ENCODE data around the gene DPH1.

The DPH1 gene

DNA sequence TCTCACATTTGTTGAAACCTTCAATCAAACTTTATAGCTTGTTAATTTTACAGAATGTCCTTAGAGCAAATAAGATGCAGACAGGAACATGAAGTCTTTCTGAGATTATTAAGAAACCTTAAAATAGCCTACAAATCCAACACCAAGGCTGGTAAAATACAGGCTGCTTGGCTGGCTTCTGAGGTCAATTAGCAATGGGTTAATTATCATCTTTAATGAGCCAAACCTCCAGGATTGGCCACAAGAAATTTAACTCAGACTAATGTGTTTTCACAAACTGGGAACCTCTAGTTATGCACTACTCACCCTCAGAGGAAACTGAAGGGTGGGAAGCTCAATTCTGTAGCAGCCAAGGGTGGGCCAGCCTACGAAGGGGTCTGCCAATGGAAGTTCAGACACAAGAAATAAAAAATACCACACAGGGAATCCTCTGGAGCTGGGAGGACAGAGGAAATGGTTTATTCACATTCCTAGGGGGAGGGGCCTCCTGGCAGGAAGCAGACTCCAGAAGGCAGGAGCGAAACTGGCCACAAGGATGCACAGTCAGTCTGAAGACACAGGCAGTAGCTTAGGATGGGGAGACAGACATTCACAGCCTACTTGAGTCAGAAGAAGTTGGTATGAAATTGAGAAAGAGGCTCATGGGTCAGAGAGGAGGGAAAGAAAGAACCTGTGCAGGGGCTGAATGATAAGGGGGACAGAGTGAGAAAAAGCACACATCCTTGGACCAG is 61.0 kb downstream of the DPH1 start:
- no peaks in the 10 kb centered on the region for H3K27me3 ChIP-seq (replicated peaks; ENCODE audit: control insufficient read depth, insufficient read depth, low read length, poor library complexity, severe bottlenecking)
- H3K4me3 ChIP-seq (ENCODE audit: insufficient read depth, low read depth, low read length, poor library complexity, severe bottlenecking), result no peak overlapping the region
- peaks cover 29% of the 10 kb centered on the region for H3K4me1 ChIP-seq (ENCODE audit: control insufficient read depth, insufficient read depth, low read length, poor library complexity, severe bottlenecking)
- H3K27ac ChIP-seq (ENCODE audit: insufficient read depth, low read length, poor library complexity, severe bottlenecking), result no peak overlapping the region
- H3K9me3 ChIP-seq (ENCODE audit: control insufficient read depth, low read length), result no peaks in the 10 kb centered on the region
- peaks cover 2% of the 10 kb centered on the region for H3K36me3 ChIP-seq (ENCODE audit: control insufficient read depth, insufficient read depth, low read length)
- DNase-seq, result no peak

- Histone ChIP-seq H3K9me3 (ENCODE audit: control insufficient read depth, low read length) (no peaks in the 10 kb centered on the region), H3K36me3 (ENCODE audit: control insufficient read depth, insufficient read depth, low read length) (no peaks in the 10 kb centered on the region), H3K27ac (ENCODE audit: insufficient read depth, low read length, poor library complexity, severe bottlenecking) (no peak overlapping the region), H3K4me3 (ENCODE audit: insufficient read depth, low read depth, low read length, poor library complexity, severe bottlenecking) (no peak overlapping the region), H3K27me3 (replicated peaks; ENCODE audit: control insufficient read depth, insufficient read depth, low read length, poor library complexity, severe bottlenecking) (no peaks in the 10 kb centered on the region), H3K4me1 (ENCODE audit: control insufficient read depth, insufficient read depth, low read length, poor library complexity, severe bottlenecking) (peaks cover 27% of the 10 kb centered on the region)
- DNase-seq, result no peak
These were observed 62.3 kb downstream of the DPH1 start for GRCh38 chr17:2092253-2092652.

DNA sequence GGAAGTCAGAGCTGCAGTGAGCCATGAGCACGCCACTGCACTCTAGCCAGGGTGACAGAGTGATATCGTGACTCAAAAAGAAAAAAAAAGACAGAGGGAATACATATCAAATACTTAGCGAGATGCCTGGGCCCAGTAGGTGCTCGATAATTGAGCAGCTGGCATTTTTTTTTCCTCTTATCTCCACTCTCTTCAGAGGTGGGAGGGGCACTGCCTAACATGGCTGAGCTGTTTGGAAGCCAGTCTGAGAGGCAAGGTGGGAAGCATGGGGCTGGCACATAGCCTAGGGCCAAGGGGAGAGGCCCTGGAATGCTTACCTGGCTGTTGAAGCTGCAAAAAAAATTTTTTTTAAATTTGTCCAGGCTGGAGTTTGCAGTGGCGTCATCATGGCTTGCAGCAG is 63.4 kb downstream of the DPH1 start:
- no peak for DNase-seq
- peaks cover 16% of the 10 kb centered on the region for H3K4me1 ChIP-seq (ENCODE audit: control insufficient read depth, insufficient read depth, low read length, poor library complexity, severe bottlenecking)
- no peaks in the 10 kb centered on the region for H3K9me3 ChIP-seq (ENCODE audit: control insufficient read depth, low read length)
- H3K4me3 ChIP-seq (ENCODE audit: insufficient read depth, low read depth, low read length, poor library complexity, severe bottlenecking), result no peak overlapping the region
- H3K27me3 ChIP-seq (replicated peaks; ENCODE audit: control insufficient read depth, insufficient read depth, low read length, poor library complexity, severe bottlenecking), result no peaks in the 10 kb centered on the region
- H3K27ac ChIP-seq (ENCODE audit: insufficient read depth, low read length, poor library complexity, severe bottlenecking), result no peak overlapping the region
- no peaks in the 10 kb centered on the region for H3K36me3 ChIP-seq (ENCODE audit: control insufficient read depth, insufficient read depth, low read length)
